Measurements from ENCODE around the gene EFNA2. TPM values are rescaled to one million over a fixed set of nuclear protein-coding genes. Genes with fewer than 3 reads are reported as not detected.

The EFNA2 gene
- total RNA-seq, 4 donors from 2014 or later = not detected

- TF ChIP-seq CTCF (IDR thresholded peaks at IDR 0.05) = peak in 1 of 3 donors; percentile 94
- no peak for TF ChIP-seq POLR2A (IDR thresholded peaks at IDR 0.05)
- intact Hi-C loops (cut with DNase I; ENCODE audit: low total_unique reads) = loop anchor here (2.0 to 5.0 kb wide), 2 partner anchors 22 to 165 kb away; partner anchors contain the start of gene GPX4
Observed at GRCh38 chr19:1266916-1267476, 18.7 kb upstream of the EFNA2 start.

GRCh38 chr19:1267477-1268225, 18.0 kb upstream of the EFNA2 start:
- peak in 1 of 2 donors; percentile 90 for DNase-seq (ENCODE audit: low spot score in 2 of 2)
- TF ChIP-seq CTCF (IDR thresholded peaks at IDR 0.05) (no peak), POLR2A (IDR thresholded peaks at IDR 0.05) (no peak)
- H3K4me3 ChIP-seq (ENCODE audit: low read depth, poor library complexity, severe bottlenecking) = no peak overlapping the region
- intact Hi-C loops (cut with DNase I; ENCODE audit: low total_unique reads) = loop anchor here (2.0 to 5.0 kb wide), 2 partner anchors 23 to 165 kb away; partner anchors contain the start of gene GPX4
- 24 to 25% methylated on average over 32 to 35 of the region's 35 CpGs for WGBS, 2 donors

More at GRCh38 chr19:1266916-1267476, 18.7 kb upstream of the EFNA2 start:
- no peak overlapping the region for H3K4me3 ChIP-seq (ENCODE audit: low read depth, poor library complexity, severe bottlenecking)
- WGBS, 2 donors = 0 to 1% methylated on average over 30 to 47 of the region's 59 CpGs
- DNase-seq (ENCODE audit: low spot score in 2 of 2) = peak in 1 of 2 donors; percentile 96

- no peak for DNase-seq (ENCODE audit: low spot score in 2 of 2)
- intact Hi-C loops (cut with DNase I; ENCODE audit: low total_unique reads) = loop anchor here (5.0 kb wide), 1 partner anchor 166 kb away; the partner anchor contains the start of gene GPX4
- WGBS, 2 donors = 45 to 51% methylated on average over 35 to 40 of the region's 40 CpGs
- no peak overlapping the region for H3K4me3 ChIP-seq (ENCODE audit: low read depth, poor library complexity, severe bottlenecking)
- no peak for TF ChIP-seq CTCF (IDR thresholded peaks at IDR 0.05)
- TF ChIP-seq POLR2A (IDR thresholded peaks at IDR 0.05) = no peak
Observed at GRCh38 chr19:1268226-1269064, 17.2 kb upstream of the EFNA2 start.

- peak within 1 kb of the TSS; percentile 58 for H3K4me3 ChIP-seq (ENCODE audit: low read depth, poor library complexity, severe bottlenecking)
- WGBS, 2 donors = 0 to 1% methylated on average over 36 to 38 of the region's 50 CpGs
- TF ChIP-seq CTCF (IDR thresholded peaks at IDR 0.05) = no peak
- TF ChIP-seq POLR2A (IDR thresholded peaks at IDR 0.05) = peak in 1 of 2 donors; percentile 97
- DNase-seq (ENCODE audit: low spot score in 2 of 2) = peak; percentile 100
- intact Hi-C loops (cut with DNase I; ENCODE audit: low total_unique reads) = loop anchor here (5.0 kb wide), 1 partner anchor 167 kb away; the partner anchor contains the start of gene GPX4
Observed at GRCh38 chr19:1269065-1269477, 16.6 kb upstream of the EFNA2 start, which contains the start of gene CIRBP. CIRBP (plus strand) TSS chr19:1269332; CDS start chr19:1270934, 1,602 bp downstream.

- peak; percentile 82 to 97 for DNase-seq (ENCODE audit: low spot score in 2 of 2)
- intact Hi-C loops (cut with DNase I; ENCODE audit: low total_unique reads) = loop anchor here (5.0 kb wide), 1 partner anchor 167 kb away; the partner anchor contains the start of gene GPX4
- peak overlapping the region; percentile 58 for H3K4me3 ChIP-seq (ENCODE audit: low read depth, poor library complexity, severe bottlenecking)
- TF ChIP-seq CTCF (IDR thresholded peaks at IDR 0.05) (no peak), POLR2A (IDR thresholded peaks at IDR 0.05) (no peak)
- 0% methylated on average over 40 to 53 of the region's 64 CpGs for WGBS, 2 donors
Observed at GRCh38 chr19:1269478-1270212, 16.0 kb upstream of the EFNA2 start.
